Measurements from ENCODE around the gene TEX26.

DNA sequence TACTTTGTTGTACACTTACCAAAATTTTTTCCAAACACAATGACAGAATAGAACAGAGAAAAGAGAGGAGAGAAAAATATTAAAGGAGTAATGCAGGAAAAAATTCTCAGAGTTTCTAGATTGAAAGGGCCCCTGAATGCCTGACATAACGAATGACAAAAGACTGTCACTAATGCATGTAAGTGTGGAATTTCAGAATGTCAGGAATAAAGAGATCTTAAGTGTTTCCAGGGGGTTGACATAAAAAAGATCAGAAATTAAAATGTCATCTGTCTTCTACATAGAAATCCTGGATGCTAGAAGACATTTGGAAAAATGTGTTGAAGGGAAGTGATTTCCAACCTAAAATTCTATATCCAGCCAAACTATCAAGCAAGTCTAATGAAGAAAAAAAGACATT lies 27.2 kb downstream of the TEX26 start:
- TF ChIP-seq, protein P1, sequence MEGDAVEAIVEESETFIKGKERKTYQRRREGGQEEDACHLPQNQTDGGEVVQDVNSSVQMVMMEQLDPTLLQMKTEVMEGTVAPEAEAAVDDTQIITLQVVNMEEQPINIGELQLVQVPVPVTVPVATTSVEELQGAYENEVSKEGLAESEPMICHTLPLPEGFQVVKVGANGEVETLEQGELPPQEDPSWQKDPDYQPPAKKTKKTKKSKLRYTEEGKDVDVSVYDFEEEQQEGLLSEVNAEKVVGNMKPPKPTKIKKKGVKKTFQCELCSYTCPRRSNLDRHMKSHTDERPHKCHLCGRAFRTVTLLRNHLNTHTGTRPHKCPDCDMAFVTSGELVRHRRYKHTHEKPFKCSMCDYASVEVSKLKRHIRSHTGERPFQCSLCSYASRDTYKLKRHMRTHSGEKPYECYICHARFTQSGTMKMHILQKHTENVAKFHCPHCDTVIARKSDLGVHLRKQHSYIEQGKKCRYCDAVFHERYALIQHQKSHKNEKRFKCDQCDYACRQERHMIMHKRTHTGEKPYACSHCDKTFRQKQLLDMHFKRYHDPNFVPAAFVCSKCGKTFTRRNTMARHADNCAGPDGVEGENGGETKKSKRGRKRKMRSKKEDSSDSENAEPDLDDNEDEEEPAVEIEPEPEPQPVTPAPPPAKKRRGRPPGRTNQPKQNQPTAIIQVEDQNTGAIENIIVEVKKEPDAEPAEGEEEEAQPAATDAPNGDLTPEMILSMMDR (conservative IDR thresholded peaks at IDR 0.05 in 1 of 2, IDR thresholded peaks at IDR 0.05 in 1 of 2; ENCODE audit: low read depth in 1 of 2, low read length in 2 of 2) = no peak
- TF ChIP-seq EZH2 (IDR thresholded peaks at IDR 0.05; ENCODE audit: low read length, missing control alignments) = no peak

Data from fibroblast of lung (primary cell).